Thyroid gland (tissue), 4 donors: ENCODE results near the gene GNB2. TPM values are rescaled to one million over a fixed set of nuclear protein-coding genes. Genes with fewer than 3 reads are reported as not detected.

ENCODE experiments used
- DNase-seq, 2 donors: peaks; one replicate each; pipeline ENCODE4 v3.0.0-alpha.2; 2019
- H3K27ac ChIP-seq, 3 donors: fragments of 200-600 bp; sonication (generic); 1 replicate in 2 of 3; 2 replicates in 1 of 3; pipeline ENCODE4 v1.5.1; 2016 to 2019; ENCODE audit warnings: mild to moderate bottlenecking in 1 of 3, moderate library complexity in 1 of 3
- H3K27me3 ChIP-seq: fragments of 200-600 bp; sonication (generic); one replicate; pipeline ENCODE4 v1.5.1; 2019
- H3K36me3 ChIP-seq, 2 donors: fragments of 200-600 bp; sonication (generic); one replicate each; pipeline ENCODE4 v1.5.1; 2016 to 2019
- H3K4me1 ChIP-seq, 2 donors: fragments of 200-600 bp; sonication (generic); one replicate each; pipeline ENCODE4 v1.5.1; 2017 to 2019
- H3K4me3 ChIP-seq, 3 donors: fragments of 200-600 bp; sonication (generic); replicated peaks in 1 of 3; 1 replicate in 2 of 3; 2 replicates in 1 of 3; pipeline ENCODE4 v1.5.1; 2016; ENCODE audit warnings: mild to moderate bottlenecking in 1 of 3
- H3K9me3 ChIP-seq: fragments of 200-600 bp; sonication (generic); one replicate; pipeline ENCODE4 v1.5.1; 2017
- CTCF ChIP-seq, 6 experiments: fragments of 200-600 bp in 3 of 6; fragments of 450-650 bp in 3 of 6; sonication (generic) in 3 of 6; IDR thresholded peaks; one replicate each; pipeline ENCODE4 v1.5.1; 2016 to 2019; ENCODE audit warnings: antibody characterized with exemption in 6 of 6, mild to moderate bottlenecking in 2 of 6, inconsistent platforms in 1 of 6, moderate library complexity in 1 of 6
- POLR2A ChIP-seq, 2 donors: fragments of 450-650 bp; IDR thresholded peaks; one replicate each; pipeline ENCODE4 v1.6.1; 2017; ENCODE audit warnings: antibody characterized with exemption in 2 of 2, mild to moderate bottlenecking in 2 of 2, moderate library complexity in 1 of 2
- WGBS, 2 donors: methylation state at CpG; one replicate each; pipeline ENCODE4 v1.1.5; 2017; 5-methylcytosine and 5-hydroxymethylcytosine counted together
- intact Hi-C: fragments of 100-400 bp; cut with DNase I; formaldehyde crosslinking; loops from one replicate; pipeline ENCODE4 v1.15.1; 2023
- total RNA-seq, 4 donors: library from RNA; depleted of rRNA; stranded (reverse); fragments of >200 nt; gene quantifications; one replicate each; pipeline ENCODE4 v1.2.3, GENCODE V29; 2016

Gene GNB2
- total RNA-seq, 4 donors from 2014 or later = 168 to 221 (median 186) TPM

- Histone ChIP-seq H3K36me3 (peaks cover 54 to 56% of the 10 kb centered on the region in 2 donors), H3K9me3 (no peaks in the 10 kb centered on the region), H3K4me1 (peaks cover 25 to 39% of the 10 kb centered on the region in 2 donors), H3K27ac (no peak overlapping the region), H3K27me3 (no peaks in the 10 kb centered on the region), H3K4me3 (no peak overlapping the region)
- intact Hi-C loops = loop anchor here (5.0 to 10.0 kb wide), 2 partner anchors 121 to 224 kb away; partner anchors contain the start of gene SPACDR
- no peak for DNase-seq
- WGBS, 2 donors = 78 to 86% methylated on average over 10 to 16 of the region's 16 CpGs
- TF ChIP-seq POLR2A (IDR thresholded peaks at IDR 0.05) = no peak
- no peak for TF ChIP-seq CTCF (IDR thresholded peaks at IDR 0.05)
Measured at GRCh38 chr7:100688326-100688860, 14.9 kb downstream of the GNB2 start.

GRCh38 chr7:100689230-100690135 lies 15.9 kb downstream of the GNB2 start:
- TF ChIP-seq CTCF (IDR thresholded peaks at IDR 0.05) = no peak
- no peak for TF ChIP-seq POLR2A (IDR thresholded peaks at IDR 0.05)
- 85 to 88% methylated on average over 16 to 17 of the region's 18 CpGs for WGBS, 2 donors
- H3K4me1 ChIP-seq = peaks cover 25 to 40% of the 10 kb centered on the region in 2 donors

GRCh38 chr7:100691676-100692577 lies 18.4 kb downstream of the GNB2 start:
- peaks cover 29 to 44% of the 10 kb centered on the region in 2 donors for H3K4me1 ChIP-seq
- H3K4me3 ChIP-seq = no peak overlapping the region
- 31 to 32% methylated on average over 28 of the region's 28 CpGs for WGBS, 2 donors
- no peak overlapping the region for H3K27ac ChIP-seq
- TF ChIP-seq POLR2A (IDR thresholded peaks at IDR 0.05) (no peak), CTCF (IDR thresholded peaks at IDR 0.05) (peak; percentile 73 to 97 (median 80))
- H3K36me3 ChIP-seq = peaks cover 18 to 22% of the 10 kb centered on the region in 2 donors
- peak; percentile 73 to 81 for DNase-seq
- intact Hi-C loops = no loop called here
- no peaks in the 10 kb centered on the region for H3K9me3 ChIP-seq
- no peaks in the 10 kb centered on the region for H3K27me3 ChIP-seq

More at GRCh38 chr7:100689230-100690135, 15.9 kb downstream of the GNB2 start:
- no peak overlapping the region for H3K4me3 ChIP-seq
- H3K27ac ChIP-seq = no peak overlapping the region
- no peak for DNase-seq
- no peaks in the 10 kb centered on the region for H3K27me3 ChIP-seq
- H3K9me3 ChIP-seq = no peaks in the 10 kb centered on the region
- intact Hi-C loops = loop anchor here (5.0 to 10.0 kb wide), 2 partner anchors 122 to 225 kb away; partner anchors contain the start of gene SPACDR
- peaks cover 43 to 45% of the 10 kb centered on the region in 2 donors for H3K36me3 ChIP-seq

- WGBS, 2 donors = 53 to 71% methylated on average over 6 of the region's 6 CpGs
- peaks cover 29 to 44% of the 10 kb centered on the region in 2 donors for H3K4me1 ChIP-seq
- peak overlapping the region in 1 of 3 donors; percentile 89 for H3K4me3 ChIP-seq
- H3K27ac ChIP-seq = peak overlapping the region in 1 of 3 donors; percentile 78
- no peaks in the 10 kb centered on the region for H3K27me3 ChIP-seq
- no peaks in the 10 kb centered on the region for H3K9me3 ChIP-seq
- intact Hi-C loops = no loop called here
- DNase-seq = no peak
- no peak for TF ChIP-seq POLR2A (IDR thresholded peaks at IDR 0.05)
- TF ChIP-seq CTCF (IDR thresholded peaks at IDR 0.05) = no peak
- peaks cover 12 to 15% of the 10 kb centered on the region in 2 donors for H3K36me3 ChIP-seq
Measured at GRCh38 chr7:100692578-100692961, 19.0 kb downstream of the GNB2 start.
